Subcutaneous adipose tissue (tissue), 4 donors: ENCODE results near the gene ZNF780B. TPM values are rescaled to one million over a fixed set of nuclear protein-coding genes. Genes with fewer than 3 reads are reported as not detected.

Source experiments
- CTCF ChIP-seq: fragments of 450-650 bp; IDR thresholded peaks from one replicate; pipeline ENCODE4 v1.5.1; 2016; ENCODE audit warnings: low read depth, mild to moderate bottlenecking, control low read depth, antibody characterized with exemption, moderate library complexity
- total RNA-seq, 4 donors: library from RNA; depleted of rRNA; stranded (reverse); fragments of >200 nt; gene quantifications; one replicate each; pipeline ENCODE4 v1.1.0, GENCODE V29; 2016

Gene ZNF780B
- total RNA-seq, 4 donors from 2014 or later = 10.0 to 24.3 (median 17.8) TPM

- no peak for TF ChIP-seq CTCF
Observed at GRCh38 chr19:39994361-39994760, 61.7 kb downstream of the ZNF780B start.

- no peak for TF ChIP-seq CTCF
Observed at GRCh38 chr19:39993605-39994004, 62.4 kb downstream of the ZNF780B start.

GRCh38 chr19:39987596-39987995 is 68.4 kb downstream of the ZNF780B start:
- TF ChIP-seq CTCF = no peak

- TF ChIP-seq CTCF = no peak
Observed at GRCh38 chr19:39987167-39987566, 68.9 kb downstream of the ZNF780B start.

- TF ChIP-seq CTCF = no peak
Observed at GRCh38 chr19:39986643-39987042, 69.4 kb downstream of the ZNF780B start.

- TF ChIP-seq CTCF = no peak
Observed at GRCh38 chr19:39983695-39984300, 72.2 kb downstream of the ZNF780B start.

GRCh38 chr19:39982883-39983282 is 73.1 kb downstream of the ZNF780B start:
- no peak for TF ChIP-seq CTCF

Other genes with a start within 250 kb of the ZNF780B start
- gene DYRK1B, start 222.1 kb downstream of the ZNF780B start, total RNA-seq = 10 to 100 TPM in 1 of 4 donors, 1 to 10 TPM in 3; 4.9 to 15.6 (median 8.7) TPM
- gene FBL, start 209.9 kb downstream of the ZNF780B start, total RNA-seq = 100 to 1,000 TPM; 101 to 168 (median 104) TPM
- 100 to 1,000 TPM in 2 of 4 donors, 10 to 100 TPM in 2; 11.9 to 321 (median 115) TPM for gene FCGBP, start 121.6 kb downstream of the ZNF780B start, total RNA-seq
- gene PSMC4, start 85.1 kb downstream of the ZNF780B start, total RNA-seq = 10 to 100 TPM; 61.9 to 76.6 (median 66.9) TPM
- gene ZNF546, start 59.2 kb downstream of the ZNF780B start, total RNA-seq = 10 to 100 TPM in 2 of 4 donors, 1 to 10 TPM in 2; 3.1 to 11.1 (median 8.1) TPM
- gene ZNF780A, start 34.7 kb upstream of the ZNF780B start, total RNA-seq = 10 to 100 TPM in 3 of 4 donors, 1 to 10 TPM in 1; 7.0 to 14.5 (median 12.4) TPM
- 10 to 100 TPM in 1 of 4 donors, 1 to 10 TPM in 3; 1.5 to 13.9 (median 4.1) TPM for gene MAP3K10, start 135.2 kb upstream of the ZNF780B start, total RNA-seq
- not detected for gene TTC9B, start 162.2 kb upstream of the ZNF780B start, total RNA-seq
- gene CCNP, start 170.5 kb upstream of the ZNF780B start, total RNA-seq = 1 to 10 TPM in 2 of 4 donors, not detected in 2; 1.5 TPM
- gene AKT2, start 229.1 kb upstream of the ZNF780B start, total RNA-seq = 100 to 1,000 TPM in 1 of 4 donors, 10 to 100 TPM in 3; 81.7 to 175 (median 93.9) TPM